HCT116 (cell line): ENCODE measurements around the gene PRKAA1.

Experiments
- POLR2A ChIP-seq: IDR thresholded peaks from 2 replicates; pipeline ENCODE4 v1.7.0; 2011; ENCODE audit warnings: borderline replicate concordance; ENCODE audit not compliant: insufficient read depth, insufficient read length; ENCODE audit errors: extremely low read depth
- SIN3A ChIP-seq: IDR thresholded peaks from 2 replicates; pipeline ENCODE4 v1.6.1; 2012; ENCODE audit warnings: low read depth
- TF ChIP-seq, protein P1 (sequence below): IDR thresholded peaks from 2 replicates; pipeline ENCODE4 v1.6.1; 2012

- TF ChIP-seq POLR2A (no peak), SIN3A (no peak)
- TF ChIP-seq, protein P1, sequence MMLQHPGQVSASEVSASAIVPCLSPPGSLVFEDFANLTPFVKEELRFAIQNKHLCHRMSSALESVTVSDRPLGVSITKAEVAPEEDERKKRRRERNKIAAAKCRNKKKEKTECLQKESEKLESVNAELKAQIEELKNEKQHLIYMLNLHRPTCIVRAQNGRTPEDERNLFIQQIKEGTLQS = no peak
Observed at GRCh38 chr5:40733879-40734563, 64.2 kb downstream of the PRKAA1 start.
